ENCODE data around the gene SPTB. TPM values are rescaled to one million over a fixed set of nuclear protein-coding genes. Genes with fewer than 3 reads are reported as not detected.

The SPTB gene
- total RNA-seq, 1 donor from 2014 or later: 0.04 TPM

DNA sequence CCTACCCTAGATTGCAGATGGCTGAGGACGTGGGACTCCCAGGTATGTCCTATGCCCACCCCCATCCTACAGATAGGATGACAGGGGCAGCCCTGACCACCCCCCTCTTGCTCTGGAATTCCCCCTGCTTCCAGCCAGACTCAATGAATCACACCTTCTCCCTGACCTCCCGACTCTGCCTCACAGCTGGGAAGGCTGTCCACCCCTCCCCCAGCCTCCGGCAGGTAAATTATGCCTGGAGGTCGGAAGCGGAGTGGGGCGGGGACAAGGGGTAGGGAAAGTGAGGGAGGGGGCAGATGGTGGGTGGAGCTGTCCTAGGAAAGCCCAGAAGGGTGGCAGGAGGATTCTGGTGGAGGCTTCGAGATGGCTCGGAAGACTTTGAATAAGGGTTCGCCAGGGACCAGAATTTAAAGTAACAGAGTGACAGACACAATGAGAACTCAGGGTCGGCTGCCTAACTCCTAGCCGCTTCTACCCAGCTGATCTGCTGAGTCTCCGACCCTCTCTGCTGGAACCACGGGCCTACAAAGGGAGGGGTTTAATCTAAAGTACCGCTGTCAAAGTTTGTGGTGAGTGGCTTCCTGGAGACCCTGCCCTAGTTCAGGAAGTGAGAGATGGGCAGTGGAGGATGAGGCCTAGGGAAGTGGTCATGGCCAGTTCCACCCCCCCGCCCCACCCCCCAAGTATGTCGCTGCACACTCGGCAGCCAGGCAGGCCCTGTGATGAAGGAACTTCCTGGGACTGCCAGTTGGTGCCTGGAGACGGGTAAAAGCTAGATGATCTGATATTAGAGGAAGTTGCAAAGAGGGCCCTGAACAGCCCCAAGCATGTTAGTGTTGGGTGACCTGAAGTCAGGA is 171.3 kb downstream of the SPTB start:
- H3K36me3 Mint-ChIP-seq (ENCODE audit: low read depth): peaks cover 2% of the 10 kb centered on the region
- peaks cover 34% of the 10 kb centered on the region for H3K27me3 Mint-ChIP-seq
- no peak overlapping the region for H3K27ac Mint-ChIP-seq
- CTCF ChIA-PET: no interaction called here
- ATAC-seq (ENCODE audit: low read depth) (peak; percentile 56), DNase-seq (no peak)
- TF ChIP-seq, protein P1, sequence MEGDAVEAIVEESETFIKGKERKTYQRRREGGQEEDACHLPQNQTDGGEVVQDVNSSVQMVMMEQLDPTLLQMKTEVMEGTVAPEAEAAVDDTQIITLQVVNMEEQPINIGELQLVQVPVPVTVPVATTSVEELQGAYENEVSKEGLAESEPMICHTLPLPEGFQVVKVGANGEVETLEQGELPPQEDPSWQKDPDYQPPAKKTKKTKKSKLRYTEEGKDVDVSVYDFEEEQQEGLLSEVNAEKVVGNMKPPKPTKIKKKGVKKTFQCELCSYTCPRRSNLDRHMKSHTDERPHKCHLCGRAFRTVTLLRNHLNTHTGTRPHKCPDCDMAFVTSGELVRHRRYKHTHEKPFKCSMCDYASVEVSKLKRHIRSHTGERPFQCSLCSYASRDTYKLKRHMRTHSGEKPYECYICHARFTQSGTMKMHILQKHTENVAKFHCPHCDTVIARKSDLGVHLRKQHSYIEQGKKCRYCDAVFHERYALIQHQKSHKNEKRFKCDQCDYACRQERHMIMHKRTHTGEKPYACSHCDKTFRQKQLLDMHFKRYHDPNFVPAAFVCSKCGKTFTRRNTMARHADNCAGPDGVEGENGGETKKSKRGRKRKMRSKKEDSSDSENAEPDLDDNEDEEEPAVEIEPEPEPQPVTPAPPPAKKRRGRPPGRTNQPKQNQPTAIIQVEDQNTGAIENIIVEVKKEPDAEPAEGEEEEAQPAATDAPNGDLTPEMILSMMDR (IDR thresholded peaks at IDR 0.05): no peak
- H3K9me3 Mint-ChIP-seq: peaks cover 9% of the 10 kb centered on the region
- peak overlapping the region; percentile 29 for H3K4me3 Mint-ChIP-seq
- intact Hi-C loops (cut with micrococcal nuclease): no loop called here
- POLR2A ChIA-PET: no interaction called here
- H3K4me1 Mint-ChIP-seq: peaks cover 41% of the 10 kb centered on the region

DNA sequence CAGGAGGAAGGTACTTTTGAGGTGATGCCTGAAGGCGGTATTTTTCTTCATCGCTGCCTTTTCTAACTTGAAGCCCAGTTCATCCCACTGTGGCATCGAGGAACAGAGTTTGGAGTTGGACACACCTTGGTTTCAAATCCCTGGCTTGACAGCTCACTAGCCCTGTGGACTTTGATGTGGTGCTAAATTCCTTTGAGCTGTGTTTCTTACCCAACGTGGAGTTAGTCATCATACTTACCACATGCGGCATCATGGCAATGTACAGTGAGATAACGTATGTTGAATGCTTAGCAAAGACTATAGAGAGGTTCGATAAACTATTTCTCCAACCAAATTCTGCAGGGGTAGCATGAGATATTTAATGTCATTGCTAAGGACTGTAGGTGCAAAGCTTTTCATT is 172.0 kb downstream of the SPTB start:
- H3K27ac Mint-ChIP-seq: no peak overlapping the region
- ATAC-seq (ENCODE audit: low read depth): no peak
- intact Hi-C loops (cut with micrococcal nuclease): no loop called here
- peaks cover 46% of the 10 kb centered on the region for H3K4me1 Mint-ChIP-seq
- ChIA-PET CTCF (interaction anchor here (1.2 kb wide), 1 partner anchor 10 kb away, joined by 3 read pairs; no protein-coding TSS in a partner anchor), POLR2A (no interaction called here)
- no peak overlapping the region for H3K4me3 Mint-ChIP-seq
- H3K27me3 Mint-ChIP-seq: peaks cover 35% of the 10 kb centered on the region
- H3K9me3 Mint-ChIP-seq: peaks cover 3% of the 10 kb centered on the region
- DNase-seq: no peak
- TF ChIP-seq, protein P1 (IDR thresholded peaks at IDR 0.05): no peak
- H3K36me3 Mint-ChIP-seq (ENCODE audit: low read depth): no peaks in the 10 kb centered on the region

DNA sequence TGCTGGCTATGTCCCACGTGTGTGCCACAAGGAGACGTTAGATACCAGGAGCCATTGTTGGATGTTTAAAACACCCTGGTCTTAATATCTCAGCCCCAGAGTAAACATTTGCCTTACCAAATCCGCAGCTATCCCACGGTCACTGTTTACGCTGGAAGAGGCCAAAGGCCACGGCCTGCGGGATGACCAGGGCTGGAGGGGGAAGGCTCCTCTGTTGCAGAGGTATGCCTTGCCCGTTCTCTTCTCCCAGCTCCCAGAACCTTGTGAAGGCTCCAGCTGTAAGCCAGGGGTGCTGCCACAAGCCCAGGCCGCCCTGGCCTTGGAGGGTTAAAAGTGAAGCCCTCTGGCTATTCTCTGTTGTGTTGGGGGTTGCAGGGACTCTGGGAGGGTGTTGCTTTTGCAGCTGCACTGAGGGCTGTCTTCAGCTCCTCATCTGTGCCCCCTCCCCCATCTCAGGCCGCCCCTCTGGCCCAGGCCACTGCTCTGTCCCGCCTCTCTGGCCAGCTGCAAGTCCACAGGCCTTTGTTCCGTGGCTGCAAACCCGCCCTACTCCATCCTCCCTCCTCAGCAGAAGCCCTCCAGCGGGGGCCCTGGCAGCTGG is 173.0 kb downstream of the SPTB start:
- H3K36me3 Mint-ChIP-seq (ENCODE audit: low read depth): no peaks in the 10 kb centered on the region
- H3K4me3 Mint-ChIP-seq: no peak overlapping the region
- H3K27me3 Mint-ChIP-seq: peaks cover 38% of the 10 kb centered on the region
- CTCF ChIA-PET: interaction anchor here (1.2 kb wide), 1 partner anchor 9 kb away, joined by 3 read pairs; no protein-coding TSS in a partner anchor
- ATAC-seq (ENCODE audit: low read depth): no peak
- peaks cover 48% of the 10 kb centered on the region for H3K4me1 Mint-ChIP-seq
- TF ChIP-seq, protein P1 (IDR thresholded peaks at IDR 0.05): no peak
- H3K27ac Mint-ChIP-seq: no peak overlapping the region
- intact Hi-C loops (cut with micrococcal nuclease): no loop called here
- H3K9me3 Mint-ChIP-seq: no peaks in the 10 kb centered on the region
- DNase-seq: no peak
- POLR2A ChIA-PET: no interaction called here

DNA sequence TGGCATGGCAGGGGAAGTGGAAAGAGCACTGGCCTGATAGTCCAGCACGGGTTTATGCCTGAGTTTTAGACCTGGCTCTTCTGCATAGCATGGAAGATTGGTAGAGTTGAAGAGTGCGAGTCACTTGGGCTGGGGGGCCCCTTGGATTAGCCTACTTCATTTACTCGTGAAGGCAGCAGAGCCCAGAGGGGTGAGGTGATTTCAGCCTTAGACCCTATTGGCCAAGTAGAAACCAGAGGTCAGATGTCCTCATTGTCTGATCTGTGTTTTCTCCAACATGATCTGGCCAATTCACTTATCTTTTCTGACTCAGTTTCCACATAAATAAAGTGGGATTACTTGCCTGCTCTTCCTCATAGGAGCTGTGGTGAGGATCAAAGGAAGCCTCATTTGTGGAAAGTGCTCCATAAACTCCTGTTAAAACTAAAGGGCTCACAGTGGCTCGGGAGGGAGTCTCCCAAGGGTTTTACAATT is 173.6 kb downstream of the SPTB start:
- intact Hi-C loops (cut with micrococcal nuclease): no loop called here
- Mint-ChIP-seq H3K36me3 (ENCODE audit: low read depth) (no peaks in the 10 kb centered on the region), H3K9me3 (no peaks in the 10 kb centered on the region), H3K27ac (no peak overlapping the region), H3K4me1 (peaks cover 48% of the 10 kb centered on the region), H3K27me3 (peaks cover 44% of the 10 kb centered on the region), H3K4me3 (peak overlapping the region; percentile 57)
- ATAC-seq (ENCODE audit: low read depth) (no peak), DNase-seq (no peak)
- POLR2A ChIA-PET: no interaction called here
- CTCF ChIA-PET: no interaction called here
- TF ChIP-seq, protein P1 (IDR thresholded peaks at IDR 0.05): no peak

DNA sequence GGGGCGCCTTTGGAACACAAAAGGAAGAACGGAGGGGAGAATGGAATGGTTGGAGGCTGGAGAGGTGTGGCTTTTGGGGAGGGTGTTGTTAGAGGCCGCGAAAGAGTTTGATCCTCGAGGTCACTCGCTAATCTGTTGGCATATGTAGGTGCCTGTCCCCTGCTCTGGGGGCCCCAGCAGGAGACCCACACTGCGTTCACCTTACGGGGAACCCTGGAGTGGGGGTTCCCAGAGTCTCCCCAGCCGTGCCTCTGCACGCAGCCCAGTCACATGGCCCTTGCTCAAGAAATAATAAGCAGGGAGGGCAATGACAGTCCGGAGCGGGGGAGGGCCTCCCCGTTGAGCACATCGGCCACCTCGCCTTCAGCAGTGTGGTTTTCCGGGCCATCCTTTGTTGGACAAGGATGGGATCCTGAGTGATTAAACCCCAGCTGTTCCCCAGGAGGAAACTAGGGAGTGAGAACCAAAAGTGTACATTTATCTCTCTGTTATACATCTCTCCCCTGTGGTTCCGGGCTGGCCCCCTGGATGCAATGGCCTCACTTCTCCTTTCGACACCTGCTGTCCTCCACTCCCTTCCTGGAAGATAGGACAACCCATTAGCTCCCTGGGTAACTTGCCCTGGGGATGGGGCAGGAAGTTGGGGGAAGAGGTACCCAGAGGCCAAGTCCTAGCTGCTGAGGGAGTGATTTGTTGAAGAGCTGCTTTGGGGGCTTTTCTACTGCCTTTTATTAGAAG is 174.2 kb downstream of the SPTB start:
- Mint-ChIP-seq H3K9me3 (no peaks in the 10 kb centered on the region), H3K27ac (no peak overlapping the region), H3K4me1 (peaks cover 48% of the 10 kb centered on the region), H3K27me3 (peaks cover 48% of the 10 kb centered on the region), H3K4me3 (peak overlapping the region; percentile 57), H3K36me3 (ENCODE audit: low read depth) (no peaks in the 10 kb centered on the region)
- no peak for DNase-seq
- intact Hi-C loops (cut with micrococcal nuclease): no loop called here
- TF ChIP-seq, protein P1 (IDR thresholded peaks at IDR 0.05): no peak
- POLR2A ChIA-PET: no interaction called here
- no peak for ATAC-seq (ENCODE audit: low read depth)
- CTCF ChIA-PET: no interaction called here

All from activated B cell treated with CpG ODN at 0.5 μM for 24 hours (primary cell).